NOMO-1 treated with dmso at 0.1 percent for 144 hours (cell line): Measurements from ENCODE around the gene ATXN7L1.
A peak's percentile ranks its signal among the peaks of the same experiment; 100 is the strongest.

Experiments
- DNase-seq: peaks from one replicate; lab custom pipeline; 2025; ENCODE audit not compliant: unreplicated experiment; lab: John Stamatoyannopoulos, UW

The ATXN7L1 gene

GRCh38 chr7:105678811-105679495 is 197.4 kb downstream of the ATXN7L1 start:
- DNase-seq, result peak; percentile 57

GRCh38 chr7:105677817-105678573 is 198.4 kb downstream of the ATXN7L1 start:
- peak; percentile 46 for DNase-seq

- no peak for DNase-seq
Observed at GRCh38 chr7:105677410-105677730, 199.0 kb downstream of the ATXN7L1 start.

GRCh38 chr7:105675934-105676371 is 200.4 kb downstream of the ATXN7L1 start:
- no peak for DNase-seq

GRCh38 chr7:105674200-105674920 is 202.0 kb downstream of the ATXN7L1 start:
- DNase-seq, result no peak

GRCh38 chr7:105673367-105674084 is 202.9 kb downstream of the ATXN7L1 start:
- DNase-seq, result no peak

- no peak for DNase-seq
Observed at GRCh38 chr7:105672801-105673200, 203.6 kb downstream of the ATXN7L1 start.

GRCh38 chr7:105666324-105666723 is 210.1 kb downstream of the ATXN7L1 start:
- no peak for DNase-seq

- DNase-seq, result no peak
Observed at GRCh38 chr7:105665684-105666083, 210.7 kb downstream of the ATXN7L1 start.

- DNase-seq, result no peak
Observed at GRCh38 chr7:105664816-105665525, 211.4 kb downstream of the ATXN7L1 start.

GRCh38 chr7:105662998-105663397 is 213.4 kb downstream of the ATXN7L1 start:
- DNase-seq, result no peak

GRCh38 chr7:105661625-105662024 is 214.8 kb downstream of the ATXN7L1 start:
- no peak for DNase-seq

- no peak for DNase-seq
Observed at GRCh38 chr7:105656922-105657521, 219.4 kb downstream of the ATXN7L1 start.

- DNase-seq, result no peak
Observed at GRCh38 chr7:105655500-105656380, 220.7 kb downstream of the ATXN7L1 start.

GRCh38 chr7:105655067-105655466 is 221.3 kb downstream of the ATXN7L1 start:
- DNase-seq, result no peak

GRCh38 chr7:105654095-105654686 is 222.2 kb downstream of the ATXN7L1 start:
- no peak for DNase-seq

GRCh38 chr7:105653441-105654005 is 222.9 kb downstream of the ATXN7L1 start:
- no peak for DNase-seq

GRCh38 chr7:105652359-105652993 is 223.9 kb downstream of the ATXN7L1 start:
- no peak for DNase-seq
